Lung microvascular endothelial cell (primary cell): Measurements from ENCODE around the gene RIMBP2. TPM values are rescaled to one million over a fixed set of nuclear protein-coding genes. Genes with fewer than 3 reads are reported as not detected.
"Not testable (repeated sequence)": the region's sequence is repeated elsewhere in the genome, so short reads cannot be mapped to it uniquely, and the experiment has no call there.

Source experiments
- DNase-seq, 2 donors: peaks; one replicate each; pipeline versions ENCODE4 v3.0.0 to v3.0.0-alpha.2; 2010; ENCODE audit warnings: low read depth in 2 of 2
- total RNA-seq: library from RNA; depleted of rRNA; stranded (reverse); fragments of >200 nt; gene quantifications from 2 replicates; pipeline ENCODE4 v1.2.1, GENCODE V29; 2014

RIMBP2 gene
- total RNA-seq, 1 donor from 2014 or later: not detected

- DNase-seq: no peak
These were observed 10.8 kb downstream of the RIMBP2 start for GRCh38 chr12:130705178-130705822.

GRCh38 chr12:130704606-130705005 lies 11.5 kb downstream of the RIMBP2 start:
- DNase-seq: no peak

GRCh38 chr12:130703733-130704375 lies 12.2 kb downstream of the RIMBP2 start:
- no peak for DNase-seq

- no peak for DNase-seq
These were observed 12.9 kb downstream of the RIMBP2 start for GRCh38 chr12:130702966-130703732.

- DNase-seq: no peak
These were observed 14.7 kb downstream of the RIMBP2 start for GRCh38 chr12:130701402-130701744.

- no peak for DNase-seq
These were observed 15.4 kb downstream of the RIMBP2 start for GRCh38 chr12:130700492-130701401.

- no peak for DNase-seq
These were observed 18.0 kb downstream of the RIMBP2 start for GRCh38 chr12:130698106-130698505.

- no peak for DNase-seq
These were observed 19.6 kb downstream of the RIMBP2 start for GRCh38 chr12:130696379-130697100.

- DNase-seq: no peak
These were observed 21.0 kb downstream of the RIMBP2 start for GRCh38 chr12:130695061-130695460.

- DNase-seq: no peak
These were observed 26.4 kb downstream of the RIMBP2 start for GRCh38 chr12:130689408-130690405.

GRCh38 chr12:130688999-130689398 lies 27.1 kb downstream of the RIMBP2 start:
- not testable (repeated sequence) for DNase-seq

GRCh38 chr12:130687796-130688778 lies 28.0 kb downstream of the RIMBP2 start:
- no peak for DNase-seq

GRCh38 chr12:130687190-130687589 lies 28.9 kb downstream of the RIMBP2 start:
- no peak for DNase-seq

- DNase-seq: no peak
These were observed 29.5 kb downstream of the RIMBP2 start for GRCh38 chr12:130686511-130686991.

GRCh38 chr12:130685850-130686249 lies 30.2 kb downstream of the RIMBP2 start:
- DNase-seq: no peak

- no peak for DNase-seq
These were observed 30.8 kb downstream of the RIMBP2 start for GRCh38 chr12:130685250-130685787.

GRCh38 chr12:130683811-130684210 lies 32.3 kb downstream of the RIMBP2 start:
- DNase-seq: no peak

GRCh38 chr12:130683080-130683479 lies 33.0 kb downstream of the RIMBP2 start:
- DNase-seq: no peak
